HUES48 (cell line): ENCODE results near the gene GRIK4.
"Not testable (repeated sequence)": the region's sequence is repeated elsewhere in the genome, so short reads cannot be mapped to it uniquely, and the experiment has no call there.

Source experiments
- H3K27ac ChIP-seq: one replicate; pipeline ENCODE4 v1.7.0; 2013; ENCODE audit warnings: low read depth, low read length, inconsistent platforms
- H3K27me3 ChIP-seq: 2 replicates; pipeline ENCODE4 v1.6.1; 2013; ENCODE audit warnings: mild to moderate bottlenecking, low read length; ENCODE audit not compliant: control insufficient read depth, insufficient read depth
- H3K36me3 ChIP-seq: 2 replicates; pipeline ENCODE4 v1.6.1; 2013; ENCODE audit warnings: low read length; ENCODE audit not compliant: control insufficient read depth, insufficient read depth
- H3K4me1 ChIP-seq: 2 replicates; pipeline ENCODE4 v1.6.1; 2013; ENCODE audit warnings: mild to moderate bottlenecking, low read length; ENCODE audit not compliant: control insufficient read depth, insufficient read depth
- H3K4me3 ChIP-seq: 2 replicates; pipeline ENCODE4 v1.5.1; 2013; ENCODE audit warnings: mild to moderate bottlenecking, low read depth, low read length
- H3K9ac ChIP-seq: 2 replicates; pipeline ENCODE4 v1.6.1; 2013; ENCODE audit warnings: mild to moderate bottlenecking, low read depth, low read length, moderate library complexity
- H3K9me3 ChIP-seq: 2 replicates; pipeline ENCODE4 v1.6.1; 2013; ENCODE audit warnings: low read length; ENCODE audit not compliant: control insufficient read depth, insufficient read depth

The GRIK4 gene

DNA sequence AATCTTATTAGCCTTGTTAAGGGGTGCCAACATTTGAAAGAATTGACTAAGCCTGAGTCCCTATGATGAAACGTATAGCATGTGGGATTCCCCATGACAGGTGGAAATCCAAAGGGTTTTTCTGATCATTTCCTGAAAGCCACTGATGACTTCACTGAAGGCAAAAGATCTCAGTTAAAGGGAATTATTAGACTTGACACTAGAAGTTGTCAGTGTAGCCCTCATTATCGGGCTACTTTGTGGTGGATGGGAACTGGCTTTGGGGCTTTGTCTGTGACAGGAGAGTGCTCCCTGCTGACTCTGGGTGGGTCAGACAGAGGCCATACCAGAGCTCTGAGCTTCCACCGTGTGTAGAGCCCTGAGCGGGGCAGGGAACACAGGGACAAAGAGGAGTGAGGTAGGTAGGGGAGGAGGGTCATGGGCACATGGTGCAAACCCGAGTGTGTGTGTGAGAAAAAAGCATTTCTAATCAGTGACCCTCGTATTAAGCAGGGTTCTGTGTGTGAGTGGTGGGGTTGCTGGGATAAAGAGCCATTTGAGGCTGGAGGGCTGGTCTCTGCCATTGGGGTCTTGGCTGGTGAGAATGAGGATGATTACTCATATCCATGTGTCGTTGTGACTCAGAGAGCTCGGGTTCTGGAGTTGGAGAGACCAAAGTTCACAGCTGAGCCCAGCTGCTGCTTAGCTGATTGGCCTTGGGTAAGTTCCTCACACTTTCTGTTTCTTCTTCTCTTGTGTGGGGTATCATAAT lies 101.1 kb downstream of the GRIK4 start:
- Histone ChIP-seq H3K4me3 (no peak overlapping the region), H3K9me3 (peaks cover 7% of the 10 kb centered on the region), H3K9ac (no peak overlapping the region), H3K36me3 (no peaks in the 10 kb centered on the region), H3K4me1 (peaks cover 16% of the 10 kb centered on the region; the same call in 1 of the 2 replicates), H3K27me3 (no peaks in the 10 kb centered on the region), H3K27ac (no peak overlapping the region)

DNA sequence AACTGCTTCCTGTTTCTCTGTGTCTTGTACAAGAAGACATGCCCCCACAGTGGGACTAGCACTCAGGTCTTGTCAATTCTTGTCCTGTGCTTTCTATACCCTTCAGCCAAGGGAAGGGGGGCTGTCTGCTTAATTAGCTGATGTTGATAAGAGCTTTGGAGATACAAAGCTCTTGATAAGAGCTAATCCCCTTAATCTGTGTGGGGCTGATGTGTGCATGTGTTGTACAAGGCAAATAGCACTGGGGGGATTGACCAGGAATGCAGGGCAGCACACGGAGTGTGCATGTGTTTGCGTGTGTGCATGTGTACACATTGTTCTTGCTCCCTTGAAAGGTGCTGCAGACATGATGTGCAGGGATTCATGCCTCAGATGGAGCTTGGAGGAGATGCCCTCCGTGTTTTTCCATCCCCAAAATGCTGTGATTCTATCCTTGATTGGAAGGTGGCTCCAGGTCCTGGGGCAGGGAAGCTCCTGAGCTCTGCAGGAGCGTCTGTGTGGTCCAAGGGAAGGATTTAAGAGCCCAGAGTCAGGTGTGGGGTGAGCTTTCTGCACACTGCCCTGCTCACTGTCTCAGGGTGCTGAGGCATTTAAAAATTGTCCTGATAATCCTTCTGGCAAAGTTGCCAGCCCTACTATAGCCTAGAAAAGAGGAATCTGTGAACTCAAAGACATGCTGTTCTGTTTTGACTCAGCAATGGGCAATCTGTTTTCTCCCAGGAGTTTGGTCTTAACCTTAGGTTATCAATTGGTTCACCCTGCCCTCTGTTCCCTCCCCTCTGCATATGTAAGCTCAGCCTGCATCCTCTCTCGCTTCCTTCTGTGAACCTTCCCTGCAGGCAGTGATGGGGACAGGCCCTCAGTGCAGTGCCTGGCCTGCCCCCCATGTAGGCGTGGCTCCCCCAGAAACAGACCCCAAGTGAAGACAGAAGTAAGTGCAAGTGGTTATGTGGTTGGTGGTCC lies 102.0 kb downstream of the GRIK4 start:
- no peak overlapping the region for H3K27ac ChIP-seq
- no peak overlapping the region for H3K4me3 ChIP-seq
- H3K9me3 ChIP-seq: peaks cover 15% of the 10 kb centered on the region
- H3K9ac ChIP-seq: no peak overlapping the region
- H3K4me1 ChIP-seq: peaks cover 10% of the 10 kb centered on the region; the same call in 1 of the 2 replicates
- H3K36me3 ChIP-seq: no peaks in the 10 kb centered on the region
- H3K27me3 ChIP-seq: no peaks in the 10 kb centered on the region

DNA sequence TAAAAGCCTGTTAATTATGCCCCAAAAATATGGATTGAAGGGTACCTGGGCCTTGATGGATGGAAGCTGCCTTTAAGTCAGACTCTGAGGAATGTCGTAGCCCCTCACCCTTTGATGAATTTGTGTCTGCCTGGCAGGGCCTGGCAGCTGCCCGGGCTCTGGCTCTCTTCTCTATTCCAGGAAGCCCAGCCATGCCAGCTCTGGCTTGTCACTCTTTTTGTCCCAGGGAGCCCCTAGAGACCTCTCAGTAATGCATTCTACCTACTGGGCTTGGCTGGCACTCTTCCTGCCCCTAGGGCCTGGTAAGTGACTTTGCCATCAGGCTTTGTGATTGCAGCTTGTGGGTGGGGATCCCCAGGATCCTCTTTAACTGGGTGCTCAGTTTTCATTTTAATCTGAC lies 103.8 kb downstream of the GRIK4 start:
- H3K9ac ChIP-seq: no peak overlapping the region

DNA sequence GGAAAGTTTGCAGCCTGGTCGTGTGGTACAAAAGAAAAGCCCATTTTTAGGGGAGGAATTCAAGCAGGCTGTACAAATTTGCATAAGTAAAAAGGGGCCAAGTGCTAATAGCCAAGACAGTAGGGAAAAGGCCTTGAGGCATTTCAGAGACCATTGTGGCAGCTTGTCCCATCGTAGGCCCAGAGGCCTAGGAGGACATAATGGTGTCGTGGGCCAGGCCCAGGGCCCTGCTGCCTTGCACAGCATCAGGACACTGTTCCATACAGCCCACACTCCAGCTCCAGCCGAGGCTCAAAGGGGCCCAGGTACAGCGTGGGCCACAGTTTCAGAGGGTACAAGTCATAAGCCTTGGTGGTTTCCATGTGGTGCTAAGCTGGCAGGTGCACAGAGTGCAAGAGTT lies 106.9 kb downstream of the GRIK4 start:
- H3K36me3 ChIP-seq: no peaks in the 10 kb centered on the region
- no peaks in the 10 kb centered on the region for H3K4me1 ChIP-seq
- H3K27ac ChIP-seq: no peak overlapping the region
- no peak overlapping the region for H3K9ac ChIP-seq
- H3K27me3 ChIP-seq: no peaks in the 10 kb centered on the region
- peaks cover 20% of the 10 kb centered on the region for H3K9me3 ChIP-seq
- H3K4me3 ChIP-seq: no peak overlapping the region

More for the DNA sequence above, 103.8 kb downstream of the GRIK4 start:
- no peaks in the 10 kb centered on the region for H3K36me3 ChIP-seq
- peaks cover 20% of the 10 kb centered on the region for H3K9me3 ChIP-seq
- no peak overlapping the region for H3K4me3 ChIP-seq
- H3K27me3 ChIP-seq: no peaks in the 10 kb centered on the region
- no peak overlapping the region for H3K27ac ChIP-seq
- H3K4me1 ChIP-seq: 0 out of 2 replicates have a peak, but pooled peaks cover 8% of the 10 kb centered on the region

DNA sequence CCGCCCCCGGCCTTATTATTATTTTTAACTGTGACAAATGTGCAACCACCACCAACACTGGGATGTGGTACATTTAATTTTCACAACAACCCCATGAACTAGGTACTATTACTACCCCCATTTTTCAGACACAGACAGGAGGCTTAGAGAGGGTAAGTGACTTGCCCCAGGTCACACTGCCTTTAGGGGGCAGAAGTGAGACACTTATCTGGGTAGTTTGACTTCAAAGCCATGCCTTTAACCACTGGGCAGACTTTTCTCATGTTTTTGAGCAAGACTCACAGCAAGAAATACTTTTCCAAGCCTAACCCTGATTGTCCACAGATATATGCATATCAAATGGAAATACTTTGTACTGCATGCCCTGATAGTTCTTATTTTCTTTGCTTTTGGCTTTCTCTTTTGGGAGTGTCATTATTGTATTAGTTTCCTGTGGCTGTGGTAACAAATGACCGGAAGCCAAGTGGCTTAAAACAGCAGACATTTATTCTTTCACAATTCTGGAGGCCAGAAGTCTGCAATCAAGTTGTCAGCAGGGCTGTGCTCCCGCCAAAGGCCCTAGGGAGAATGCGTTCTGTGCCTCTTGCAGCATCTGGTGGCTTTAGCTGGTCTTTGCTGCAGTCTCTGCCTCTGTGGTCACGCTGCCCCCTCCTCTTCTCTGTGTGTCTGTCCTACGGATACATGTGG lies 110.8 kb downstream of the GRIK4 start:
- no peaks in the 10 kb centered on the region for H3K4me1 ChIP-seq
- H3K4me3 ChIP-seq: no peak overlapping the region
- no peak overlapping the region for H3K27ac ChIP-seq
- H3K9me3 ChIP-seq: peaks cover 16% of the 10 kb centered on the region
- H3K27me3 ChIP-seq: no peaks in the 10 kb centered on the region
- H3K9ac ChIP-seq: no peak overlapping the region
- H3K36me3 ChIP-seq: no peaks in the 10 kb centered on the region

DNA sequence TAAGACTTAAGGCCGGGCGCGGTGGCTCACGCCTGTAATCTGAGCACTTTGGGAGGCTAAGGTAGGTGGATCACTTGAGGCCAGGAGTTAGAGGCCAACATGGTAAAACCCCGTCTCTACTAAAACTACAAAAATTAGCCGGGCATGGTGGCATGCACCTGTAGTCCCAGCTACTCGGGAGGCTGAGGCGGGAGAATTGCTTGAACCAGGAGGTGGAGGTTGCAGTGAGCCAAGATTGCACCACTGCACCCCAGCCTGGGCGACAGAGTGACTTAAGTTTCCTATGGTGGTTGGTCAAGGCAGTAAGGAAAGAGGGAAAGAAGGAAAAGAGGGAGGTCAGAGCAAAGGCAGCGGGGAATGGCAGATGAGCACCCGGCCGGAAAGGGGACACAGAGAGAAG lies 113.4 kb downstream of the GRIK4 start:
- not testable (repeated sequence) for H3K4me3 ChIP-seq, H3K4me1 ChIP-seq, H3K27ac ChIP-seq, H3K36me3 ChIP-seq, H3K9ac ChIP-seq, H3K9me3 ChIP-seq, H3K27me3 ChIP-seq

DNA sequence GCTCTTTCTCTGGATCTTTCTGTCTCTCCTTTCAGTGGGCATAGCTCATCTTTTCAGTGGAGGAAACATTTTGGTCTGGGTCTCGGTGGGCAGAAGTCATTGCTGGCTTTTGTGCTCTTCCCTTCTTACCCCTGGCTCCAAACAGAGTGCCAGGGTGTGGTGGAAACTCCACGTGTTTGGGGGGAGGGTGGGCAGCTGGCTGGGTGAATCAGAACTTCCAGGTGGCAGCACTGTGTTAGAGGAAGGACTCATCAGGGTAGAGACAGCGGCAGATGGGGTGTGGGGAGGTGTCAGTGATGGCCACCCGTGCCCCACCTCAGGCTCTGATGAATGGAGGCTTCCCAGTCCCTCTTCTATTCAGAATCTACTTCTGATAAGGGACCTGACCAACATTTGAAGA lies 114.0 kb downstream of the GRIK4 start:
- Histone ChIP-seq H3K4me3 (no peak overlapping the region), H3K9me3 (no peaks in the 10 kb centered on the region), H3K9ac (no peak overlapping the region), H3K27me3 (no peaks in the 10 kb centered on the region), H3K36me3 (no peaks in the 10 kb centered on the region), H3K27ac (no peak overlapping the region), H3K4me1 (no peaks in the 10 kb centered on the region)

DNA sequence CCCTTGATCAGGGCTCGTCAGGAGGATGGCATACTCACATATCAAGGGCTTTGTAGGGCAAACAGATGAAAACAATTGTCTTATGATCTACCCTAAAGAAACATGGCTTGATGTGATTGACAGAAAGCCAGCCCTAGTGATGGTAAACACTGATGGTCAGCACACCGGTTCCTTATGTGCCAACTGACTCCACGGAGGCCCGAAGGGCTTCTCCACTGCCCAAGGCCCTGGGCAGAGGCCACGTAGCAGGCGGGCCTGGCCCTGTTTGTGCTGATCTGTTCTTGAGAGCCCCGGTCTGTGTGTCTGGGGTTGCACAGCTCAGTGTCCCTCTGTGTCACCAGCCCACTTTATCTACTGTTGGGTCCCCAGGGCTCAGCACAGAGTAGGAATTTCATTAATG lies 115.2 kb downstream of the GRIK4 start:
- Histone ChIP-seq H3K9me3 (no peaks in the 10 kb centered on the region), H3K27ac (no peak overlapping the region), H3K9ac (no peak overlapping the region), H3K4me1 (no peaks in the 10 kb centered on the region), H3K4me3 (no peak overlapping the region), H3K27me3 (no peaks in the 10 kb centered on the region), H3K36me3 (no peaks in the 10 kb centered on the region)

DNA sequence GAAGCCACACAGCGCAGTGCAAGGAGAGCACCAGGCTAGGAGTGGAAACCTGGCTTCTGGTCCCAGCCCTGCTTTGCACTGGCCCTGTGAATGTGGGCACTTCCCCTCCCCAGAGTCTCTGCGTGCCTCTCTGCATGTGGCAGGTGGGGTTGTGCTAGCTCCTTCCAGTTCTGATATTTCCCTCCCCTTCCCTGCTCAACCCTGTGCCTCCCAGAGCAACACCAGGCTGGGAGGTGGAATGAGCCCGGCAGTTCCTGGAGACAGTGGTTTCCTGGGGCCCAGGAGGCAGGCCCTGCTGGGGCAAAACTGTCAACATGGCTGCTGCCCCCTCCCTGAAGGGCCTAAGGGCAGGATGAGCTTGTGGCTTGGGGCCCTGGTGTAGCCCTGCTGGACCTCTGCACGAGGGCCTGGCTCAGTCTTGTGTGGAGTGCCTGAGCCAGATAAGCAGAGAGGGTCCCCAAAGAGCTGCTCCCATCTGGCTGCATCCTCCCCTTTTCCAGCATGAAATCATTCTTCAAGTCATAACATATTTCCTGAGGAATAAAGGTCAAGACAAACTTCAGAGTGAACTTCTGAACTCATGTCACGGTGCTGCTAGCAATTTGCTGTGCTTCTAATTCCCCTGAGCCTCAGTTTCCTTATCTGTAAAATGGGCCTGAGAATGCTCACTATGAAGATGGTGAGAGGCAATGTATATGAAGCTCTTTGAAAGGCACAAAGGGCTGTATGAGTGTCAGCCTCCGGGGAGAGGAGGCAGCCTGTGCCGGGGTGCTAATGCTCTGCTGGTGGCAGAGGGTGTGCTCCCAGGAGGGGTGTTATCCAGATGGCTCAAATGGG lies 116.0 kb downstream of the GRIK4 start:
- no peaks in the 10 kb centered on the region for H3K36me3 ChIP-seq
- H3K27me3 ChIP-seq: no peaks in the 10 kb centered on the region
- no peak overlapping the region for H3K4me3 ChIP-seq
- no peaks in the 10 kb centered on the region for H3K9me3 ChIP-seq
- H3K4me1 ChIP-seq: no peaks in the 10 kb centered on the region
- no peak overlapping the region for H3K27ac ChIP-seq
- no peak overlapping the region for H3K9ac ChIP-seq

DNA sequence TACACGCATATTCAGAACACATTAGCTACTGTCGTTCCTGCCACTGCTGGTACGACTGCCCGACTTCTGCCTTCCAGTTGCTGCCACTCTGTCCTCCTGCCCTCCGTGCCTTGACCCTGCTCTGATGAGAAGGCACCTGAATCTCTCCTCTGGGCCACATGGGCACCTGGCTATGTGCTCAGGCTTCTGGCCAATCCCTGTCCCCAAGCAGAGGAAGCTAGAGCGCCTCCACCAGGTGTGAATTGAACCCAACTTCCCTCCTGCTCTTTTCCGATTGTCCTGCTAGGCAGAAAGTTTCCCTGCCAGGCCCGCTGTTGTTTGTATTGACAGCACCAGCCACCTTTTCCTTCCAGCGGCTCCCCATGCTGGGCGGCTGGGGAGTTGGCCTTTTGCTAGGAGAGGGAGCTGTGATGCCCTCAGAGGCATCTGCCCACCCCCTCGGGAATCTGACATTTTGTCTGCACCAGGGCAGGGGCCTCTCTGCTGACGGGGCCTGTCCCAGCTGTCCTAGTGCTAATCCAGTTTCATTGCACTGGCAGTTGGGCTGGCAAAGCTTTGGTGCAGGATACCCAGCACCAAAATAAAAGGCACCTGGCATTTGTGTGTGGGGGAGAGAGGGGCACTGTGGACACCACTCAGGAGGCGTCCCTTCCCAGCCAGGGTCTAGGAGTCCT lies 118.0 kb downstream of the GRIK4 start:
- H3K36me3 ChIP-seq: no peaks in the 10 kb centered on the region
- peaks cover 5% of the 10 kb centered on the region; the same call in 1 of the 2 replicates for H3K4me1 ChIP-seq
- H3K27ac ChIP-seq: no peak overlapping the region
- no peaks in the 10 kb centered on the region for H3K9me3 ChIP-seq
- H3K4me3 ChIP-seq: no peak overlapping the region
- no peaks in the 10 kb centered on the region for H3K27me3 ChIP-seq
- H3K9ac ChIP-seq: no peak overlapping the region
